Islet of Langerhans (tissue), 1 donor: ENCODE data around the gene RSPO4.
"Not testable (repeated sequence)": the region's sequence is repeated elsewhere in the genome, so short reads cannot be mapped to it uniquely, and the experiment has no call there.

Source experiments
- FAIRE-seq: peaks from one replicate; lab custom pipeline; 2011; peaks lifted over from hg19 to GRCh38; lab: Jason Lieb, UNC

RSPO4 gene

DNA sequence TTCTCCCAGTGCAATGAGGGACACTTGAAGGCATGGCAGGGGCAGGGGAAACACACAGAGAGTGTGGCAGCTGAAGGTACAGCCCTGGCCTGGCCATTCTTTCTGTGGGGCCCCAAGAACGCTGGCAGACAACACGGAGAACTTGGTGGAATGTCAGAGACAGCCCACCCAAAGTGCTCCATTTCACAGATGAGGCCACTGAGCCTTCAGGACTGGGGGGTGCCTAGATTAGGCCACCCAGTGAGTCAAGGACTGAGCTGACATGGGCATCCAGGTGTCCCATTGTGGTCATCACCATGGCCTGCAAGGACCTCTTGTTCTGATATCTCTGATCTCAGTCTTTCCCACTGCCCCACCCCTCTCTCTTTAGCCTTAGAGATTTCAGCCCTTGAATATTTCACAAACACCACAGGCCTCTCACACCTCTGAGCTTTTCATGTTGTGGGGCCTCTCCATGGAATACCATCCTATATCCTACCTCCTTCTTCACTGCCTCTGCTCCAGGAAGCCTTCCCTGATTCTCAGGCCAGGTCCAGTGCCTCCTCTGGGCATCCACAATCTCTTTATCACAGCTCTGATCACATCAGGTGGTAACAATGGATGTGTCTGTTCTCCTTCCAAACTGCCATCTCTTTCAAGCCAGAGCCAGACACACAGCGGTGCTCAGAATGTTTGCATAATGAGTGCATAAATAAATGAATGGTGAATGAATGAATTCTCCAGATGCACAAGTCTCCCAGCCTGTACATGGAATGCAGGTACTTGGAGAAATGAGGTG lies 2.0 kb upstream of the RSPO4 start:
- no peak for FAIRE-seq

DNA sequence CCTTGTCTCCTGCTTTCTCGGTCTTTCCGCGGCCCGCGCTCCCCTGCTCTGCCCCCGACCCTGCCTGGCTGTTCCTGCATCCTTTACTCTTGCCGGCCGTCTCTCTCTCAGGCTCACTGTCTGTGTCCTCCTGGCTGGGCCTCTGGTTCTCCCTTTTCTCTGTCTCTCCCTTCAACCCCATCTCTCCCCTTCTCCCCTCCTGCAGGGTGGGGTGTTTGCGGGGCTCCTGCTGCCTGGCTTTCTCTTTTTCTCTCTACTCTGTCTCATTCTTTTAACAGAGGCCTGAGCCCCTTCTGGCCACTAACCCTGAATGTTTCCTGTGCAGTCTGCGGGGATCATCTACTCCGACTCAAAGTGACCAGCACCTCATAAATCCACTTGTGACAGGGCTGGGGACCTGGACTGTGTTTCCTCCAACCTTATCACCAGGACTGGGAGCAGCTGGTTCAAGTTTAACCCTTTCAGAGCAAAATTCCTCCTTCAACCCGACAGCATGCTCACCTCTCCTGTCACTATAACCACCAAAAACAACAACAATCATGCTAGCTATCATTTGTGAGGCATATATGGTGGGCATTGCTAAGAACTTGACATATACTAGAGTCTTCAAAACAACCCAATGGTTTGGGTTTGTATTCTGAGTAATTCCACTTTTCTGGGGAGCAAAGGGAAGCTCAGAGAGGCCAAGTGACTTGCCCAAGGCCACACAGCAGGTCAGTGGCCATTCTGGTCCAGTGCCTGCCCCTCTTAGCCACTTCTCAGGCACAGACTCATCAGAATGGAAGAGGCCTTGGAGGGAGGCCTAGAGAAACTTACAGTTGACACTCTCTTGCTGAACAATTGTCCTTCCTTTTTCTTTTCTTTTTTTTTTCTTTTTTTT lies 811 bp upstream of the RSPO4 start:
- FAIRE-seq = no peak

DNA sequence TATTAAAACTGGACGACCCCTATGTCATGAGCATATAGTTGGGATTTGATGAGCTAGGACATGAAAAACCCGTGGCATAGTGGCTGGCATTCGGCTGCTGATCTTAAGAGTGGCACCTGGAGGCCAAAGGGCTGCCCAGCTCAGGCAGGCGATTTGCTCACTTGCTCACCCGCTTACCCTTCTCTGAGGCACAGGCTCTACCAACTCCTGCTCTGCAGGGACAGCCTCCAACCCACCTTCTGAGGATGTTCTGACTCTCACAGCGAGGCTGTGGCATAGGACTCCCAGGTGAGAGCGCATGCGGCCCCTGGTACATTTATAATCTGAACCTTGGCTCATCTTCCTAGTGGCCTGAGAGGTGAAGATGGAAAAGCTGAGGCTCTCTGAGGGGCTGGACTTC lies 995 bp downstream of the RSPO4 start:
- no peak for FAIRE-seq

DNA sequence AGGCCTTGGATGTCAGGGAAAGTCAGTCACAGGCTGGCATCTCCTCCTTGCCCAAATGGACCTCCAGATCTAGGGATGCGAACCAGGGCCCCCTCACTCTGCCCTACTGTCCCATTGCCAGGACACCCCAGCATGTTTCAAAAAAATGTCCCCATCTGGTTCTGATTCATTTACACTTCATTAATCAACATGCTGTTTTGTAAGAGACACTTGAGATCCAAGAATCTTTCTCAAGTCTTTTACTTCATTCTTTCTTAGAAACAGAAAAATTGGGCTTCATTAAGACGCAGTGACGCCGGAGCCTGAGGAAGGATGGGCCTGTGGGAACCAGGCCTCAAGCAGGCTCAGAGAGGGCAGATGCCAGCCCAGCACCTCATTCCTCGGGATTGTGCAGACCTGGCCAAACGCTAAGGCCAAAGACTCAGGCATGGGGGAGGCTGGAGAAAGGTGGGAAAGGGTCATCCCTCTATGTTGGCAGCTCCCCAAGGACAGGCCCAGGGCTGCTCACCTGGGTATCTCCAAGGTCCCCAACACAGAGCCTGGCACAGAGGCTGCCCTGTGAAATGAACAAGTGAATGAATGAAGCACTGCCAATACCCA lies 3.8 kb downstream of the RSPO4 start:
- FAIRE-seq = no peak

DNA sequence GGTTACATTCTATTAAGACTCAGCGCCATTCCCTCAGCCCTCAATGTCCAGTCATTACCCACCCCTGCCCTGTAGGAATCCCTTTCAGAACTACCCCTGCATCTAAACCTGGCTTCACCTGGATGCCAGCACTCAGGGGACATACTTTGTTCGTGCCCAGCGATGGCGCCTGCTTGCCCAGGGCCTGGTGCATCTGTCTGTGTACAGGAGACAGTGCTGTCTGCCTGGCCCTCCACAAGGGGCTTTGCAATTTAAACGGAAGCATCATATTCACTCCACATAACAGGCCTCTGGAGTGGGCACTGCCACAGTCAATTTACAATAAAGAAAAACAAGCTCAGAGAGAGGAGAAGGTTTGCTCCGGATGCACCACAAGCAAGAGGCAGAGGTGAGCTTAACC lies 4.6 kb downstream of the RSPO4 start:
- FAIRE-seq = no peak

DNA sequence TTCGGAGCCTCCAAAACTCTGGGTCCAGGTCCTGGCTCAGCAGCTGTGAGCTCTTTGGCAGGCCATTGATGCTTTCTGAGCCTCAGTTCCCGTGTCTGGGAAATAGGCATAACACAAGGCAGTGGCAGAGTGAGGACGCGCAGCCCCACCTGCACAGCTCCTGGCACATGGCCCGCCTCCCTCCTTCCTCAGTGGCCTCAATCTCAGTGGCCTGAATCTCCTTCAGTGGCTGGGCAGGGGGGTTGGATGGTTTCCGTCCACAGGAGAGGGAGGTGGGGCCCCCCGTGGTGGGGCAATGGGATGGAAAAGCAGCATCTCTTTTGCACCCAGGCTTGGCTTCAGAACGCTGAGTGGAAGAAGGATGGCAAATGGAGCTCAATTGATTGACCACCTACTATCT lies 5.1 kb downstream of the RSPO4 start:
- FAIRE-seq = no peak

DNA sequence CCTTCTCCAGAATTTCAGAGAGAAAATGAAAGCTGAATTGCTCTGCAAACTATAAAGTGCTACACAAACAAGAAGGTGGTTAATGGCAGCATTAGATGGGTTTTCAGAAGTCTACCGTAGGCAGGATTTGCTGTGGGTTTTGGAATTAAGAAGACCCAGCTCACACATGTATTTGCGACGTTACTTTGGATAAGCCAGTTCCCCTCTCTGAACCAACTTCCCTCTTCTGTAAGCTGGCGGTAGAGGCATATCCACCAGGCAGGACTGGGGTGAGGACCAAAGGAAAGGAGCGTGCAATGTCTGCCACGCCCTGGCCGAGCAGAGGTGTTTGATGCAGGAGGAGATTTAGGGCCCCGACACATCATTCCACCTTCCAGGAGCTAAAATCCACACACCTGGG lies 6.9 kb downstream of the RSPO4 start:
- FAIRE-seq = no peak

DNA sequence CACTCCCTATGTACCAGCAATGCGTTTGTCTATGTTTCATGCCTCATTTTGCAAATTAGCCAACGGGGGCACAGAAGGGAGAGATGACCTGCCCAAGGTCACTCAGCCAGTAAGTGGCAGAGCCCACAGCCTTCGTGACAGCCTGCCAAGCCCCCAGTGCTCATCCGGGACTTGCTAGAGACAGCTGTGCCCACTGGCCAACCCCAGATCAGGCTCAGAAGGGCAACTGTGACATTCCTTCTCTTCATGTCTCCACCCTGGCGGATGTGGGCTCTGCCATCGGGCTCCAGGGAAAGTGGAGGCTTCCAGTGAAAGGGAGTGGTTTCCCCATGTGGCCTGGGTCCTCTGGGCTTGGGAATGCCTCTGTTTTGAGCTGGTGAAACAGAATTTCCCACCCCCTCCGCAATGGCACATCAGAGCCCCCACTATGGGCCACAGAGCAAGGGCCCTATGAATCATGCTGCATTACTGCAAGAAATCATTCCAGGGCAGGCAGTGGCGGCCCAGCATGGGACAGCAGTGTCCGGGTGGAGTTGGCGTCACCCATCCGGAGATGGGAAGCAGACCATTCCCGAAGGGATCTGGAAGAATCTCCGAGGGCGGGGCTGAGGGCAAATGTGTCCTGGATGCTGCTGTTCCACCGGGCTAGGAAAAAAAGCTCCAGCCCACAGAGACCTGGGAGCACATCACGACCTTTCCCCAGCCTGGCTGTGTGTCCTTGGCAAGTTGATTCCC lies 9.1 kb downstream of the RSPO4 start:
- FAIRE-seq = no peak

DNA sequence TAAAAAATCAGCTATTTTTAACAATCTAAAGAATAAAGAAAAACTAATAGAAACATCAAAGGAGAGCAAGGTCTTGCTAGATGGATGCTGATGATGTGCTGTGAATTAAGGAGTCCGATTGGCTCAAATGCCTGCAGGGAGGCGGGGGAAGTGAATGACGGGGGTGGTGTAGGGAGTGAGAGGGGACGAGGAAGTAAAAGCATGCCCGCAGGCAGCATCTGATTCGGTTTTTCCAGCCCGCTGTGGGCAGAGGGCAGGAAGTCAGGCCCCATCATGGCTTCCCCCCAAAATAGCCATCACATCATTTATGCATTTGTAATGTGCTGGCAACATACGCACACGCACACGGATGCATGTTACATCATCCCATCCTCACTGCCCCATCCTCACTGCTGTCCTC lies 10.3 kb downstream of the RSPO4 start:
- FAIRE-seq = no peak

DNA sequence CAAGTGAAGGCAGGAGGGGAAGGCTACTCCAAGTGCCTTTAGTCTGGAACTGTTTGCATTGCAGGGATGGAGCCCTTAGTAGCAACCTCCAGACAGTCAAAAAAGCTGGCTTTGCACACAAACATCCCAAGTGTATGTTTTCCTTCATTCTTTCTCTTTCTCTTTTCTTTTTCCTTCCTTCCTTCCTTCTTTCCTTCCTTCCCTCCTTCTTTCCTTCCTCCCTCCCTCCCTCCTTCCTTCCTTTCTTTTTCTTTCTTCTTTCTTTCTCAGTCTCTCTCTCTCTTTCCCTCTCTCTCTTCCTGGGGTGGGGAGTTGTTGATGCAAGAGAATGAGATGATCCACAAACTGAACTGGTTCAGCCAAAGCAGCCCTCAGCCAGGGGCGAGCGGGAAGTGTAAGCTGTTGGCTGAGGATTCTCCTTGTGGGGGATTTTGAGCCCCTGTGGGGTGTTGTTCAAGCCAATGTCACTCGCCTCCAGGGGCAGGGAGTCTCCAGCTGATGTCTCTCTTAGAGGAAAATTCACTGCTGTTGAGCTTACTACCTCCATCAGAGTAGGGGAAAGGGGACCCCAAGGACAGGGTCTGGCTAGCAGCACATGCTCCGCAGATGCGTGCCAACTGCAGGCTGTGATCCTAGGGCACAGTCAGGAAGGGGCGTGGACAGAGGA lies 11.7 kb downstream of the RSPO4 start:
- FAIRE-seq = no peak

DNA sequence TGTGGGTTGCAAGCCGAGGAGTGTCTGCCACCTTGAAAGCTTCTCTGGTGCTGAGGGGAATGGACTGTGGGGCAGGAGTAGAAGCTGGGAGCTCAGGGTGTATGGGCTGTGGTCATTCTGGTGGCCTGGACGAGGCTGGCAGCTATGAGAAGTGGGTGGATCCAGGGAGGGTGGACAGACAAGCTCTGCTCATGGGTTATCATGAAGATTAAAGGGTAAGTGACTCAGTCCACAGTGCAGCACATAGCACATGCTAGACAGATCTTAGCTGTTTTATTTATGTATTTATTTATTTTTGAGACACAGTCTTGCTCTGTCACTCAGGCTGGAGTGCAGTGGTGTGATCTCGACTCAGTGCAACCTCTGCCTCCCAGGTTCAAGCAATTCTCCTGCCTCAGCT lies 13.8 kb downstream of the RSPO4 start:
- FAIRE-seq = no peak

DNA sequence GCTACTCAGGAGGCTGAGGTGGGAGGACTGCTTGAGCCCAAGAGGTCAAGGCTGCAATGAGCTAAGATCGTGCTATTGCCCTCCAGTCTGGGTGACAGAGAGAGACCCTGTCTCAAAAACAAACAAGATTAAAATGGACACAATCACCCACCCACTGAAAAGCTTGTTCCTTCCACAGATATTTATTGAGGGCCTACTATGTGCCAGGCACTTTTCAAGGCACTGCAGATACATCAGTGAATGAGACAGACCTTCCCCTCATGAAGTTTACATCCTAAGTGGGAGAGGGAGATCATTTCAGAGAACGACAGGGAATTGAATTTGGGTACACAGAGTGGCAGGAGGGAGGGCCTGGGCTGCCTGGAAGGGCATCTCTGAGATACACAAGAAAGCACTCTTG lies 14.4 kb downstream of the RSPO4 start:
- no peak for FAIRE-seq

DNA sequence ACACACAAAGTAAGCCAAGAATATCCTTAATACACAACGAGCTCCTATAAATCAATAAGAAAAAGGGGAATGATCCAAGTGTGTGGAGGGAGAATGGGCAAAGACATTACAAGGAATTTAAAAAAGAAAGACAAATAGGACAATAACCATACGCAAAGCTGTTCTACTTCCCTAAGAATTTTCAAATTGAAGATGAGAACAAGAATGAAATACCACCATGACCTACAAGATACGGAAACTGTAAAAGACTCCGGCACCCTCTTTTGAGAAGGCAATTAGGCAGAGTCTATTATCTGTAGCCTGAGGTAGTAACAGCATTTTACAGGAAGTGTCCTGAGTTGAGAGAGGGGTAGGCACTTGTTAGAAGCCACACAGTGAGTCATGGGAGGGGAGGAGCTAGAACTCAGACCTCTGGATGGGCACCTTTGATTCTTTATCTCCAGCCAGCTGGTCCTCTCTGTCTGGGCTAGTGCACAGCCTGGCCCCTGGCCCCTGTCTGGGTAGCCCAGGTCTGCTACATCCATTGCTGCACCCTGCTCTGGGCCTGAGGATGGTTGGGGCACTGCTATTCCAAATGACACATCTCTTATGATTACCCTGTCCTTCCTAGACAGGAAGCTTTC lies 15.3 kb downstream of the RSPO4 start:
- no peak for FAIRE-seq

DNA sequence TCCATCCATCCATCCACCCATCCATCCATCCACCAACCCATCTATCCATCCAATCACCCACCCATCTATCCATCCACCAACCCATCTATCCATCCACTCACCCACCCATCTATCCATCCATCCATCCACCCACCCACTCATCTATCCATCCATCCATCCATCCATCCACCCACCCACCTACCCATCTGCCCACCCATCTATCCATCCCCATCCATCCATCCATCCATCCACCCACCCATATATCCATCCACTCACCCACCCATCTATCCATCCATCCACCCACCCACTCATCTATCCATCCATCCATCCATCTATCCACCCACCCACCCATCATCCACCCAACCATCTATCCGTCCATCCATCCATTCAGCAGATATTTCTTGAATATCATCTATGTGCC lies 17.1 kb downstream of the RSPO4 start:
- FAIRE-seq = not testable (repeated sequence)

DNA sequence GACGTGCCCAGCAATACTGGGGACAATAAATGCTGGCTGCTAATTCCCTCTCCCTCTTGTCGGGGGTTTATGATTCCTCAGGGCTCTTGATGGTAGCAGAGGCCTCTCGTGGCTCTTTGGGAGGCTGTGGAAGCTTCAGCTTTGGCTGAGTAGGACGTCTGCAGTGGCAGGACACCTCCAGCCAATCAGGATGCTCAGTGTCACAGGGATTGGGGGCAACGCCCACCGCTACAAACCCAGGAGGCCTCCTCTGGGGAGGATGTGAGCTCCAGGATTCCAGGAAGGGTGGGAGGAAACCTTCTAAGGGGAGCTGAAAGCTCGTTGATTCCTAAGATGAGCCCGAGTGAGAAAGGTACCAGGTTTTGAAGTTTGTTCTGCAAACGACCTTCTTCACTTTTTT lies 19.4 kb downstream of the RSPO4 start:
- no peak for FAIRE-seq

DNA sequence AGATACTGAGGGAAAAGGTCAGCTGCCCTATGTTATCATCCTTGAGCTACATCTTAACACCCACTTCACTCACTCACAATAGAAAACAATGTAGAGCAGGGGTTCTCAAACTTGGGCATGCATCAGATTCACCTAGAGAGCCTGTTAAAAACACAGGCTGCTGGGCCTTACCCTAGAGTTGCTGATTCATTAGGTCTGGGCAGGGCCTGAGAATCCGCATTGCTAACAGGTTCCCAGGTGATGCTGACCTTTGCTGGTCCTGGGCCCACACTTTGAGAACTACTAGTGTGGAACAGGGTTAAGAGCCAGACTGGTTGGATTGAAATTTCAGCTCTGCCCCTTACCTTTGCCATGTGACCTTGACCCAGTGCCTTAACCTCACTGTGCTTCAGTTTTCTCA lies 25.1 kb downstream of the RSPO4 start:
- no peak for FAIRE-seq

DNA sequence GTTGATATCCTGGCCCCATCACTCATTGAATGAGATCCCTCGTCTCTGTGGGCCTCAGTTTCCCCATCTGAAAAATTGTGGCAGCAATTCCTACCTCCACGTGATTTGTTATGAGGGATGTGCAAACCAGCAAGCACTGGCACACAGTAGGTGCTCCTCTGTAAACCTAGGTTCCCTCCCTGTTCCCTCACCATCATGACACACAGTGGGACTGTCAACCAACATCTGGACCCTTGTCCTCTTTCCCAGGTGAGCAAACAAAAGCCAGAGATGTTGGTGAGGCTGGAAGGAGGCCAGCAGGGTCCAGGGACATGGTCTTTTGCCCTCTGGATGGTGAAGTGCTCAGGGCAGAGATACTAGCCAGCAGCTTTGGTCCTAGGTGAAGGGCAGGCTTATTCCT lies 26.1 kb downstream of the RSPO4 start:
- no peak for FAIRE-seq

DNA sequence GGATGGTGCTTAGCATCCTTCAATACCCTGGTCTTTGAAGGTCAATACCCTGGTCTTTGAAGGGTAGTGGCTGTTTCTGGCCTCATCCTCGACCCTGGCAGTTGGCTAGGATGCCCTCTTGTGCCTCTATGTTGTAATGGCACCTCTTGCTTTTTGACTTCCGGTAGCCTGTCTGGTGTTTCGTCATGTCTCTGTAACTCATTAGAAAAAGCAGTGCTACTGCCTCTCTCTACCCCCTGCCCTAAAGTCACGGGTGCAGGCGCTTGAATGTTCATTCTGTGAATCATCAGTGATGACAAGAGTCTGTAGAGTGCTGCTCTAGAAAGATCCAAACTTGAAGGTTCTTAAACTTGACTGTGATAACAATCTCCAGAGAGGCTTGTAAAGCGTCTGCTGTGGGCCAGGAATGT lies 28.3 kb downstream of the RSPO4 start:
- no peak for FAIRE-seq

DNA sequence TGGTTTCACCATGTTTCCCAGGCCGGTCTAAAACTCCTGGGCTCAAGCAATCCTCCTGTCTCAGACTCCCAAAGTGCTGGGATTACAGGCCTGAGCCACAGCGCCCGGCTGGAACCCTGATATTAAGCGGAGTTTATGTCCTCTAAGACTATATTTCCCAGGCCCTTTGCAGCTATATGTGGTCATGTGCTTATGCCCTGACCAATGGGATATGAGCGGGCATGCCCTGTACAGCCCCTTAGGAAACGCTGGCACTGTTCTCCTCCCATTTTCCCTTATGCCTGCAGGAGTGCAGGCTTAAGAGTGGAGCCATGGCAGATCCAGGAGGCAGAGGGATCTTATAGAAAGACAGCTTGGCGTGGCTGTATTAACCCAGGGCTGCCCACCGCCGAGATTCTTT lies 29.9 kb downstream of the RSPO4 start:
- FAIRE-seq = no peak

DNA sequence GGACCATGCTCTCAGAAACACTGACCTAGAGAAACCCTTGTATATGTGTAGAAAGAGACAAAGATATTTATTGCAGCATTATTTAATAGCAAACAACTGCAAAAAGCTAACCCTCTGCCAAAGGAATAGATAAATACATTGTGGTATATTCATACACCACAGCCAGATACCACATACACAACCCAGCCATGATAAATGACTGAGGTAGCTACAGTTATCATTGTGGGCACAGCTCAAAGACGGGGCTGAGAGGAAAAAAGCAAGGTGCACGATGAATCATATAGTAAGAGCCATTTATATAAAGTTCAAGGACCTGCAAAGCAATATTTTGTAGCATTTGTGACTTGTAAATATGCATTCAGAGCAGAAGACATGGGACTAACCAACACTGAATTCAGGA lies 30.8 kb downstream of the RSPO4 start:
- no peak for FAIRE-seq

DNA sequence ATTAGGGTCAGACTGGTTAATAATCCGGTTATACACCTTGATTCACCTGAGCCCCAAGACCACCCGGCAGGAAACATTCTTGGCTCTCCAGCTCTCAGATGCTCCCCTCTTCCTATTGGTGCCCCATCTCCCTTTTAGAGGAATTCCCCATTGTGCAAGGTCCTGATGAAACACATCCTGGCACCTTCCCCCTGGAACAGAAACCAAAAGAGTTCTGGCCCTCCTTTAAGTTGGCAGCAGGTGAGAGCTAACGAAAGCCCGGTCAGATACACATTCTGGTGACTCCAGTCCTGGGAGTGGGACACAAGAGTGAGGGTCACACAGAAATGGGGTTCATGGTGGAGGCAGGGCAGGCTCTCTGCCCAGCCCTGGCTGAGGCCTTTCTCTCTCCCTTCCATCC lies 32.2 kb downstream of the RSPO4 start:
- FAIRE-seq = no peak
